ENCODE measurements around the gene ARL13B. TPM values are rescaled to one million over a fixed set of nuclear protein-coding genes. Genes with fewer than 3 reads are reported as not detected.

ARL13B gene
- polyA plus RNA-seq, 1 experiment: 4.6 TPM

GRCh38 chr3:94009608-94010007 is 29.7 kb downstream of the ARL13B start:
- no peak for TF ChIP-seq CTCF (IDR thresholded peaks at IDR 0.05; ENCODE audit: insufficient read depth, low read depth, low read length)
- Histone ChIP-seq H3K27me3 (ENCODE audit: control insufficient read depth, insufficient read depth, low read length) (no peaks in the 10 kb centered on the region), H3K4me3 (ENCODE audit: low read depth, low read length) (no peak overlapping the region), H3K36me3 (ENCODE audit: control insufficient read depth, insufficient read depth, low read length) (no peaks in the 10 kb centered on the region)
- POLR2A ChIA-PET: no interaction called here
- no peak for DNase-seq (ENCODE audit: low read depth)
- CTCF ChIA-PET: no interaction called here

GRCh38 chr3:94011233-94011711 is 31.3 kb downstream of the ARL13B start:
- Histone ChIP-seq H3K27me3 (ENCODE audit: control insufficient read depth, insufficient read depth, low read length) (no peaks in the 10 kb centered on the region), H3K36me3 (ENCODE audit: control insufficient read depth, insufficient read depth, low read length) (no peaks in the 10 kb centered on the region), H3K4me3 (ENCODE audit: low read depth, low read length) (no peak overlapping the region)
- DNase-seq (ENCODE audit: low read depth): no peak
- CTCF ChIA-PET: interaction anchor here (1.2 kb wide), 1 partner anchor 58 kb away, joined by 3 read pairs; no protein-coding TSS in a partner anchor
- no peak for TF ChIP-seq CTCF (IDR thresholded peaks at IDR 0.05; ENCODE audit: insufficient read depth, low read depth, low read length)
- POLR2A ChIA-PET: no interaction called here

- CTCF ChIA-PET: no interaction called here
- no peak for DNase-seq (ENCODE audit: low read depth)
- Histone ChIP-seq H3K4me3 (ENCODE audit: low read depth, low read length) (no peak overlapping the region), H3K27me3 (ENCODE audit: control insufficient read depth, insufficient read depth, low read length) (no peaks in the 10 kb centered on the region), H3K36me3 (ENCODE audit: control insufficient read depth, insufficient read depth, low read length) (no peaks in the 10 kb centered on the region)
- POLR2A ChIA-PET: no interaction called here
- TF ChIP-seq CTCF (IDR thresholded peaks at IDR 0.05; ENCODE audit: insufficient read depth, low read depth, low read length): no peak
Observed at GRCh38 chr3:94012185-94012584, 32.2 kb downstream of the ARL13B start.

GRCh38 chr3:94015025-94015424 is 35.1 kb downstream of the ARL13B start:
- Histone ChIP-seq H3K36me3 (ENCODE audit: control insufficient read depth, insufficient read depth, low read length) (no peaks in the 10 kb centered on the region), H3K4me3 (ENCODE audit: low read depth, low read length) (no peak overlapping the region), H3K27me3 (ENCODE audit: control insufficient read depth, insufficient read depth, low read length) (no peaks in the 10 kb centered on the region)
- POLR2A ChIA-PET: no interaction called here
- DNase-seq (ENCODE audit: low read depth): no peak
- CTCF ChIA-PET: interaction anchor here (0.9 to 3.6 kb wide), 2 partner anchors 11 to 34 kb away, joined by 3 to 17 read pairs; no protein-coding TSS in a partner anchor
- TF ChIP-seq CTCF (IDR thresholded peaks at IDR 0.05; ENCODE audit: insufficient read depth, low read depth, low read length): no peak

- POLR2A ChIA-PET: no interaction called here
- TF ChIP-seq CTCF (IDR thresholded peaks at IDR 0.05; ENCODE audit: insufficient read depth, low read depth, low read length): no peak
Observed at GRCh38 chr3:94019659-94020058, 39.7 kb downstream of the ARL13B start.

More at GRCh38 chr3:94019659-94020058, 39.7 kb downstream of the ARL13B start:
- H3K4me3 ChIP-seq (ENCODE audit: low read depth, low read length): no peak overlapping the region
- H3K27me3 ChIP-seq (ENCODE audit: control insufficient read depth, insufficient read depth, low read length): no peaks in the 10 kb centered on the region
- no peaks in the 10 kb centered on the region for H3K36me3 ChIP-seq (ENCODE audit: control insufficient read depth, insufficient read depth, low read length)
- CTCF ChIA-PET: interaction anchor here (0.7 kb wide), 1 partner anchor 294 kb away, joined by 5 read pairs; no protein-coding TSS in a partner anchor
- DNase-seq (ENCODE audit: low read depth): no peak

All from BJ (cell line).